Stimulated activated CD4-positive, alpha-beta T cell treated with anti-CD3 and anti-CD28 coated beads, Interleukin-15, amount 100 ng/mL, for 24 hours (primary cell): ENCODE data around the gene ABT1.
"Not testable (repeated sequence)": the region's sequence is repeated elsewhere in the genome, so short reads cannot be mapped to it uniquely, and the experiment has no call there.

Experiments used
- DNase-seq: peaks from one replicate; pipeline ENCODE4 v3.0.0-alpha.2; 2020

The ABT1 gene

GRCh38 chr6:26596579-26597388 is at the start of gene ABT1:
Gene ABT1, plus strand, starts transcription at chr6:26596953. Its CDS starts 30 bp downstream, at chr6:26596983.
- peak; percentile 97 for DNase-seq

- DNase-seq = not testable (repeated sequence)
Measured at GRCh38 chr6:26547363-26547762, 49.4 kb upstream of the ABT1 start.

DNA sequence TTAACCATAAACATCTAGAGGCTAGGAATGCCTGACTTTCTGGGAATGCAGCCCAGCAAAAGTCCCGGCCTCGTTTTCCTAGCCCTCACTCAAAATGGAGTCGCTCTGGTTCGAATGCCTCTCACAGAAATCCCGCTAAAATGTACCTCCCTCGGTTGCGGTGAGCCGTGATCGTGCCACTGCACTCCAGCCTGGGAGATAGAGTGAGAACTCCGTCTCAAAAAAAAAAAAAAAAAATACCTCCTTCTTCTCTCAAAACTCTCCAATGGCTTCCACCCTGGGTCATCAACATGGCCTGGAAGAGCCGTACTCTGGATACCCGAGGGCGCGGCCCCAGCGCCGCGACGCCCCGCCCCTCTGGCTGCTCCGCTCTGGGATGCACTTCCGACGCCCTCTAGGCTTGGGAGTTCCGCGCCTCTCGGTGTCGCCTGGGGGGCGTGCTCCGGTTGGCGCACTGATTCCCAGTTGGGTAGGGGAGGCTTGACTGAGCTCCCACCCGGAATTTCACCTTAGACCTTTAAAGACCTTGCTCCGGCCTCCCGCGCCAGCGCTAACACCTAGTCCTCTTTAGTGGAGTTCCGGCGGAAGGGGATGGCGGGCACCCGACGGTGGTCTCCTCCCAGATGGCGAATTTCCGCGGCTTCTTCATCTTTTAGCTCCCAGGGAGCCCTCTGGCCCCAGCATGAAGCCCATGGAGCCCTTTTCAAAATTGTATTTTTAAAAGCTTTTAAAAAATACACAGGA is 46.3 kb upstream of the ABT1 start:
- DNase-seq = peak; percentile 80

DNA sequence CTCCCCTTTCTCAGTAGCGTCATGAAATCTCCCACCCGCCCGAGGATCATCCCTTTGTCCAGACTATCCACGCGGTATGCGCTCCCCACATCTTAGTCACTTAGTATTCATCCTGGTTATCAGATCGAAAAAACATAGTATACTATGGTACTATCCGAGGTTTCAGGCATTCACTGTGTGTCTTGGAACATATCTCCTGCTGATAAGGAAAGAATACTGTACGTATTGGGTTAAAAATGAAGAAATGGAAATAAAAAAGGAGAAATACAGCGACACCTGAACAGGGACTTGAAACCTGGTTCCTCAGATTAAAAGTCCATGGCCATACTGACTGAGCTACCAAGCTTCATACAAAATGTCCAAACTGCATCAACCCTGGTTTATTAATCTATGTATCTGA is 44.5 kb upstream of the ABT1 start:
- no peak for DNase-seq

DNA sequence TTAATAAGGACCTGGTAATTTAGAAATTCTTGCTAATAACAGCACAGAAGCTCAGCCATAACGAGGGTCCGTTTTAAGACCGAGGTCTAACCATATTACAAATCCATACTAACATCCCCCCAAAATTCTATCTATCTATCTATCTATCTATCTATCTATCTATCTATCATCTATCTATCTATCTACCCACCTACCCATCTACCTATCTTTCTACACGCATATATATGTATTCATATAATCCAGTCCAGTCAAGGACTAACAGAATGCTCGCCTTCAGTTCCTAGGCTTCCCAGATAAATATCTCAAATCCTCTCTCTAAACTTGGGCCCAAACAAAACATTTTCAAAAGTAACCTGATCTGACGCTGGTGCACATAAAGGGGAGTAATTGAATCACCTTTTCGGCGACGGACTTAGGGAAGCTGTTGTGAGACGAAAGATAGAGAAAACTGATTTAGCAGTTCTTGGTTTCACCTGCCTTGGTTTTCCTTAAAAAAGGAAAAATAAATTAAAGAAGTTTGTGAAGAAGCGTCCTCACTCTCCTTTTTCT is 44.0 kb upstream of the ABT1 start:
- no peak for DNase-seq

- DNase-seq = peak; percentile 84
Measured at GRCh38 chr6:26553264-26553634, 43.5 kb upstream of the ABT1 start.

GRCh38 chr6:26553635-26554446 is 42.9 kb upstream of the ABT1 start:
- peak; percentile 85 for DNase-seq

DNA sequence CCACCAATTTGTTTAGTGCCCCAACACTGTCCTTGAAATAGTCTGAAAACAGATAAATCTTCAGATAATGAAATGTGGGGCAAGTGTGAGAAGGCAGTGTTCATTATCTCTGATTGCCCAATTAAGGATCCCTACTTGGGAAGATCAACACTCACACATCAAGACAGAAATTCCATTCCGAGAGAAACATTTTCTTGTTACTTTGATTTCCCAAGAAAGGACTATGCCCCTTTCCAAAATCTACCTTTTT is 42.4 kb upstream of the ABT1 start:
- no peak for DNase-seq

- DNase-seq = peak; percentile 78
Measured at GRCh38 chr6:26554697-26555504, 41.9 kb upstream of the ABT1 start.

DNA sequence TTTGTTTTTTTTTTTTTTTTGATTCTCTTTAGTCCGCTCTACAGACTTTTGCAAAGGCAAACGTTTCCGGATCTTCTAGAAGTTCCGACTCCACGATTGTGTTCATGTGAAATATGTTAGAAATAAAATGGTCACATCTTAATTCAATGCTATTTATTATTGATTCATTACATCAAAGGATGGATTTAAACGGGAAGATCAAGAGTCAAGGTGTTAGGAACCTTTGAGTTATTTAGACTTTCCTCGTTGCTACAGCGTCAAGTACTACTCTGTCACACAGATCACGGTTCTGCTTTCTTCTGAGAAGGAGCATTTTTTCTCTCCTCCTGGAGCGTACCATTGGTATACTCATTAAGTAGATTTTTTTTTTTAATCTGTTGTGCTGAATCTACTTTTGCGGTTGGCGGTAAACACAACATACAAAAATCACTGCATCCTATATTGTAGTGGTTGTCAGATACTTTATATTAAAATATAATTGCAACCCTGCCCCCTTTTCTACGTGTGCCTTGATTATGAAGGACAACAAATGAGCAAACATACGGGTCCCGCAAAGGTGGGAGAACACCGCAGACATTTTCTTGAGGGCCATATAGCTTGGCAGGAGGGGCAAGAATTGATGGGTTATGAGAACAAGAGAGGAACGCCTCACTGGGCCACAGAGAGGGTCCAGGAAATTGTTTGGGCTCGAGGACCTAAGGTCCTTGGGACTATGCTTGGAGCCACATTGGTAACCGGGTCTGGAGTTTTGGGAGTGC is 41.1 kb upstream of the ABT1 start:
- DNase-seq = no peak

DNA sequence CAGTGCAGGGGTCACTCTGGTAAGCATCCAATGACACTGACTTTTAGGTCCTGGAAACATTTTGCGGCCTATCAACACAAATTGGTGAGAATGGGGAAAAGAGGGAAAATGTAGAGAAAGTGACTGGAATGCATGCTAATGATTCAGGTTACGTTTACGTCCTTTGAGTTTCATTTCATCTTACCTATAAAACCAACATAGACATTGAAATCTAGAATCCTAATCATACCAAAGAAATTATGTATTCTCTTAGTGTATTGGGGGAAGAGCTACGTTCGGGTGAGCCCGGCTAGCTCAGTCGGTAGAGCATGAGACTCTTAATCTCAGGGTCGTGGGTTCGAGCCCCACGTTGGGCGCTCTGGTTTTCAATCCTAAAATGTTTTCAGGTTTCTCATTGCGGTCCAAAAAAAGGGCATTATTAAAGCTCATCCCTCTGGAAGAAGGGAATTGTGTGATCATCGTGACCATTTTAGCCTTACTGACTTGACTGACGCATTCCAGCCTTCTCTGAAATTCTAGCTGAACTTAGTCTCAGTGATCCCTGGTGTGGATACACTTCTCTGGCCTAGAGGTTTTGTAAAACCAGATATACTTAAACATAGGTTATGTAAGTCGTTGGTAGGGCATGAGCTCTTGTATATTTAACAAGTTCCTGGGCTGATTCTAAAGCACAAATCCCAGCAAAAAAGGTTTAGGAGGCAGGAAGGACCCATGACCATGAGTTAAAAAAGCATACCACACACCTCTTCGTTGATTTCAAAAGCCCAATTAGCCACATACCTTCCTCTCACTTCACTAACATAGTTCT is 40.3 kb upstream of the ABT1 start:
- peak; percentile 72 for DNase-seq

GRCh38 chr6:26561533-26562466 is 35.0 kb upstream of the ABT1 start:
- DNase-seq = no peak

GRCh38 chr6:26563488-26563887 is 33.3 kb upstream of the ABT1 start:
- no peak for DNase-seq

GRCh38 chr6:26568601-26569432 is 27.9 kb upstream of the ABT1 start:
- DNase-seq = peak; percentile 94

DNA sequence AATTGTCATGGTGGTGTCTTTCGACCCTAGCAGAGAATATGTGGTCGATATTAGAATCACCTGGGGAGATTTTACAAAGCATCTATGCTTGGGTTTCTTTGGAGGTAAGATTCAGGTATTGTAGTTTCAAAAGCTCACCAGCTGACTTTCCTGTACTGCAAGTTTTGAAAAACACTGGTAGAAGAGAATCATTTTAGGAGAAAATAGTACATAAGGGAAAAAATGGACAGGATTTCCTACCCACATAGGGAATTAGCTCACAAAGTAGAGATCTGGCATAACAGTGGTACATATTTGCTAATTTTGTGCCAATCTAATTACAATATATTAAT is 27.4 kb upstream of the ABT1 start:
- DNase-seq = no peak

- DNase-seq = no peak
Measured at GRCh38 chr6:26570027-26570809, 26.5 kb upstream of the ABT1 start.

DNA sequence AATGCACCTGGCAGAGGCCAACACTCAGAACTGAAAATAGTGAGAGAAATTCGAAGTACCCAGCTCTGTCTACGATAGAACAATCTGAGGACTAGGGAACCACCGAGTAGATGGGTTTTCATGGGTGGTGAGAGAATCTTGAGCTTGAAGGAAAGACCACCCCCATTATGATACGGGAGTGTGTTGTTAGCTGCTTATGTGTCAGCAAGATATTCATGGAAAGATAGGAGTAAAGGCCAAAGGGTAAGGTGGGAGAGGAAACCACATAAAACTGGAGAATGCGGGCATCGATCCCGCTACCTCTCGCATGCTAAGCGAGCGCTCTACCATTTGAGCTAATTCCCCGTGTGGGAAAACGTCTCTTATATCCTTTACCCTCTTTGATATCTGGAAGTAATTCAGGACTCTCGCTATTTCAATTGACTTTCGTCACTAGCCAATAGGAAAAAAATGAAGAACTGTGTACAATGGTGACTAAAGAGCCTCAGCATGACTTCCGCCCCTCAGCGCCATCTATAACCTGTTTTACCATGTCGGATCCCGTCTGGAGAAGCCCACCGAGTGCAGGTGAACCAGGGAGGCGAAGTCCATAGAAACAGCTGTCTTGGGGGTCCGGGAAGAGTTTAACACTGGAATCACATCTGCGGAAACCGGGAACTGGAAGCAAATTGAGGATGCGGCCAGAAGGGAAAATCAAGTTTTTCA is 25.0 kb upstream of the ABT1 start:
- peak; percentile 72 for DNase-seq
